IPS-18c (cell line): ENCODE data around the gene HESX1.

Experiments used
- H3K4me3 ChIP-seq: 2 replicates; pipeline ENCODE4 v1.7.0; 2013; ENCODE audit warnings: low read depth, mild to moderate bottlenecking, low read length, moderate library complexity; ENCODE audit not compliant: insufficient read depth
- H3K9me3 ChIP-seq: one replicate; pipeline ENCODE4 v1.6.1; 2013; ENCODE audit warnings: mild to moderate bottlenecking, low read length, moderate library complexity; ENCODE audit not compliant: control insufficient read depth, insufficient read depth

Gene HESX1

GRCh38 chr3:57154470-57155309 is 45.1 kb downstream of the HESX1 start:
- H3K9me3 ChIP-seq: no peaks in the 10 kb centered on the region

DNA sequence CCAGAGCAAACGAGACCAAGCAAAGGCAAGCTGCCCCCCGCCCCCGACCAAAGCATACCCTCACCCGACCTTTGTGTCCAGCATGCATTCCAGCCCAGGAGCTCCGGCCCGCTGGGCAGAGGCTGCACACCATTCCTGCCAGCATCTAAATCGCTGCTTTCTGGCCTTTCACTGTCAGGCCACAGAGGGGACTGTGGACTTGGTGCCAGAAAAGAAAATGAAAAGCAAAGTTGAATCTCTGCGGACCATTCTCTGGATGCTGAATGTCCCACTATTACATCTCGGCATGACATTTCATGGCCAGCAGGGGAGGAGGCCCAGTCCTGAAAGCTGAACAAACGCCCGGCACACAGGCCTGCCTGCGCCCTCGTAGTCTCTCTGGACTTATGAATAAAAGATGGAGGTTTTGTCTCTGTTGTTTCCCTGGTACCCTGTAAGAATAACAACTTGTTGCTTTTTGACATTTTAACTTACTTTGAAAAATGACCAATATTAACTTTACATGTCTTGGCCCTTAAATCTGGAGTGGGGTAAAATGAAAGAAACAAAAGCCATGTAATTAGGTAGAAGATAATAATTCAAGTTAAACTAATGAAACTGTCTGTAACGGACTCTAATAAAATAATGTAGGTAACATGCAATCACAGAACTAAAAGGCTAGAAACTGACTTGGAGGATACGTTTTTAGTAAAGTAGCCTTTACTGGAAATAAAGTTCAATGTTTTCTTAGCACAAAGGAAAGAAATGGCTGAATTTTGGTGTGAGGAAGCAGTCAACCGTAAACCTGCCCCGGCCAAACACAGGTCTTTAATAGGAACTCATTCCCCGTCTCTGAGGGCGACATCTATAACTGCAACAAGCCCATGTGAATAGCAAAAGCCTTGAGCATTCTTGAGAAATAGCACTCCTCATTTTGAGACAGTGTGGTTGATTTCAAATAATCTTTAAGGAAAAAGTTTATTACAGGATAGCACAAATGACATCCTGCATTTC is 47.3 kb downstream of the HESX1 start:
- Histone ChIP-seq H3K4me3 (peak overlapping the region; percentile 22; the same call in 1 of the 2 replicates), H3K9me3 (no peaks in the 10 kb centered on the region)

More at GRCh38 chr3:57154470-57155309, 45.1 kb downstream of the HESX1 start:
- no peak overlapping the region for H3K4me3 ChIP-seq

DNA sequence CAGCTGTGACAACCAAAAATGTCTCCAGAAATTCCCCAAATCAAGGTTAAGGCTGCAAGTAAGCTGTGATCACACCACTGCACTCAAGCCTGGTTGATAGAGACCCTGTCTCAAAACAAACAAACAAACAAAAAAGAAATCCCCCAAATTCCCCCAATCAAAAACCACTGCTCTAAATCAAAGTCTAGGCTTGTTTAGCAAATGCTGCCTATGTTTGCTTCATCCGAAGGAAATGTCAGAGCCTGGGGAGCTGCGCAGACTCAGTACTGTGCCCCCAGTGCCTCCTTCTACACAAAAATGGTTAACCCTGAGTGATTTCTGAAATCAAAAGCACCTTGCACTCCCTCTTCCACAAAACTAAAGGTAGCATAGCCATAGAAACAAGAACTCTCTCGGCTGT is 48.0 kb downstream of the HESX1 start:
- H3K9me3 ChIP-seq: no peaks in the 10 kb centered on the region
- peak overlapping the region; percentile 22; the same call in 1 of the 2 replicates for H3K4me3 ChIP-seq

DNA sequence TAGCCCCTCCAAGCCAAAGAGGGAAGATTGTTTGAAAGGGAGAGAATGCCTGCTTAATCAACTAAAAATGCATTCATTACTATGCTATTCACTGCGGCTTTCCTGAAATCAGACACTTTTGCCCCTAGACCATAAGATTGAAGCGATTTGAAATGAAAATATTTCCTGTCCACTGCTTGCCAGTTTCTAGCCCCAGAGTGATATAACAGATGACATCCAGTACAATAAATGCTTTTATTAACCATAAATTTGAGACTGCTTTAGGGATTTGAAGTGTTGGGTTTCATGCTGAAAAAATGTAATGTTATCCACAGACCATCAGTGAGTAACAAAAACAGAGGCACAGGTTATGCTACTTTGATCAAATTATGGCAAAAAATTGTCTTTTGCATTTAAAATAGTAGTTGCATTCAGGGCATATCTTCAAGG is 48.7 kb downstream of the HESX1 start:
- Histone ChIP-seq H3K4me3 (no peak overlapping the region), H3K9me3 (no peaks in the 10 kb centered on the region)

DNA sequence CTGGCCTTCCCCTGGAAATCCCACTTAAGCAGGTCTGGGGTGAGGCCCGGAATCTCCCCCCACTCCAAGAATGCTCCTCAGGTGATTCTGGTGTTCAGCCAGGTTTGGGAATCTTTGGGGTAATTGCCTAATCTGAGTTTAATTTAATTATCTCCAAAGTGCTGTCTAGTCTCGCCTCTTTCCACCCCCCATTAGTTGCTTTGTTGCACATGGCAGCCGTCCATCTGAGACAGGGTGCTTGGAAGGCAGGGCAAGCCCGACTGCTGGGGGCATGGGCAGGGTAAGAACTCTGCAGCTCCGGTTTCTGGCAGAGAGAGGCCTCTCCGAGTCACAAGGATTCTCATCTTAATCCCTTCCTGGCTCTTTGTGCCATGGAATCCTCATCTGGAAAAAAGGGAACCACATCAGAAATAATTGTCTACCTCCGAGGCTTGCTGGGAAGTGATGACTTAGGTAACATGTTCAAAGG is 49.6 kb downstream of the HESX1 start:
- Histone ChIP-seq H3K4me3 (no peak overlapping the region), H3K9me3 (no peaks in the 10 kb centered on the region)
